Measurements from ENCODE around the gene GABARAP. TPM values are rescaled to one million over a fixed set of nuclear protein-coding genes. Genes with fewer than 3 reads are reported as not detected.

GABARAP gene
- total and polyA plus RNA-seq, 2 experiments from 2014 or later, result 327 to 1,031 TPM

DNA sequence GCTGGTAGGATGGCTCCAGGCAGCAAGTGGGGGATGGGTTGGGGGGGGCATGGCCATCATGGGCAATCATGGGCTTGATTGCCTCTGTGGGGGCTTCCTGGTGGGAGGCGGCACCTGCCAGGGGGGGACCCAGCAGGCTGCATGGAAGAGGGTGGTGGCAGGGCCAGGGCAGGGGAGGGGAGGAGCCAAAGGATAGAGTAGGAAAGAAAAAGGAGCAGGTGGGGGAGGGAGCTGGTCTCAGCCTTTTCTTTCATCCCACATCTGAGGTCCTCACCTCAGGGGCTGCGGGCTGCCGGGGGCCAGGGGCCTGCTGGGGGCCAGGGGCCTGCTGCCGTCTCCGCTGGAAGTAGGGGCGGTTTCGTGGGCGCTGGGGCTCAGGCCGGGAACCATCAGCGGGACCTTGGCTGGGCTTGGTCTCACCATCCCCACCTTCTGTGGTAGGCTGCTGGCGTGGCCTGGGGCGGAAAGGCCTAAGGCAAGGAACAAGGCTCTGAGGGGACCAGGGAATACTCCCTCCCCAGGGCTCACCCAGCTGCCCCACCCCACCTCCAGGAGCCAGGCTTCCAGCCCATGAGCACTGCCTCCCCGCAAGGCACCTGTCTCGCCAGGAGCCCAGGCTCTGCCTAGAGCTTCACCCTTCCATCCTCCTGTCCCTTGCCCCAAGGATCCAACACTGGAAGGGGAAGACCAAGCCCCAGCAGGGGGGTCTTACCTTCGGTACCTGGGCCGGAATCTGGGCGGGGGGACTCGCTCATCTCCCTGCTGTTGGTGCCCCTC is 47.2 kb upstream of the GABARAP start:
- no peaks in the 10 kb centered on the region for H3K79me2 ChIP-seq
- no peak overlapping the region for H3K4me2 ChIP-seq
- no peaks in the 10 kb centered on the region for H3K27me3 ChIP-seq

DNA sequence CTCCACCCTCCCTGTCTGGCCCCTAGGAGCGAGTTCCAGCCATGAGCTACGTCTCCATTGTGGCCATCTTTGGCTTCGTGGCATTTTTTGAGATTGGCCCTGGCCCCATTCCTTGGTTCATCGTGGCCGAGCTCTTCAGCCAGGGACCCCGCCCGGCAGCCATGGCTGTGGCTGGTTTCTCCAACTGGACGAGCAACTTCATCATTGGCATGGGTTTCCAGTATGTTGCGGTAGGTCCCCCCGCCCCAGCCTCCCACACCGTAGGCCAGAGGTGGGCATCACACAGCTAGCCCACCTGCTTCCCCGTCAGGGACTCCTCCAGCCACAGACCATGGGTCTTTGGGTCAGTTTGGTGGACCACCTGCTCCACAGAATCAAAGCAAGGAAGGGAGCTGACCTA is 43.4 kb upstream of the GABARAP start:
- H3K27ac ChIP-seq, result no peak overlapping the region
- 98% methylated on average over 11 of the region's 12 CpGs for WGBS (ENCODE audit: low lambda C conversion rate, missing lambda C conversion rate)
- no peak for DNase-seq (ENCODE audit: low spot score)
- peaks cover 4% of the 10 kb centered on the region for H3K27me3 ChIP-seq
- no peaks in the 10 kb centered on the region for H3K9me2 ChIP-seq (replicated peaks; ENCODE audit: insufficient read depth)
- TF ChIP-seq EZH2 (IDR thresholded peaks at IDR 0.05; ENCODE audit: borderline replicate concordance) (no peak), EZH2phosphoT487 (IDR thresholded peaks at IDR 0.05; ENCODE audit: low read depth, severe bottlenecking, unreplicated experiment) (no peak)
- TF ChIP-seq, protein P1, sequence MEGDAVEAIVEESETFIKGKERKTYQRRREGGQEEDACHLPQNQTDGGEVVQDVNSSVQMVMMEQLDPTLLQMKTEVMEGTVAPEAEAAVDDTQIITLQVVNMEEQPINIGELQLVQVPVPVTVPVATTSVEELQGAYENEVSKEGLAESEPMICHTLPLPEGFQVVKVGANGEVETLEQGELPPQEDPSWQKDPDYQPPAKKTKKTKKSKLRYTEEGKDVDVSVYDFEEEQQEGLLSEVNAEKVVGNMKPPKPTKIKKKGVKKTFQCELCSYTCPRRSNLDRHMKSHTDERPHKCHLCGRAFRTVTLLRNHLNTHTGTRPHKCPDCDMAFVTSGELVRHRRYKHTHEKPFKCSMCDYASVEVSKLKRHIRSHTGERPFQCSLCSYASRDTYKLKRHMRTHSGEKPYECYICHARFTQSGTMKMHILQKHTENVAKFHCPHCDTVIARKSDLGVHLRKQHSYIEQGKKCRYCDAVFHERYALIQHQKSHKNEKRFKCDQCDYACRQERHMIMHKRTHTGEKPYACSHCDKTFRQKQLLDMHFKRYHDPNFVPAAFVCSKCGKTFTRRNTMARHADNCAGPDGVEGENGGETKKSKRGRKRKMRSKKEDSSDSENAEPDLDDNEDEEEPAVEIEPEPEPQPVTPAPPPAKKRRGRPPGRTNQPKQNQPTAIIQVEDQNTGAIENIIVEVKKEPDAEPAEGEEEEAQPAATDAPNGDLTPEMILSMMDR (IDR thresholded peaks at IDR 0.05; ENCODE audit: poor library complexity), result no peak
- no peaks in the 10 kb centered on the region for H4K20me1 ChIP-seq (ENCODE audit: insufficient read depth, poor library complexity, severe bottlenecking)
- no peaks in the 10 kb centered on the region for H3K36me3 ChIP-seq (replicated peaks; ENCODE audit: insufficient read depth, low read depth)
- H3K79me2 ChIP-seq, result no peaks in the 10 kb centered on the region
- no peaks in the 10 kb centered on the region for H3K9me3 ChIP-seq (ENCODE audit: low read depth)
- peaks cover 13% of the 10 kb centered on the region for H3K4me1 ChIP-seq (ENCODE audit: insufficient read depth)
- H3K4me3 ChIP-seq, result no peak overlapping the region
- H3K4me2 ChIP-seq, result no peak overlapping the region
- no peak overlapping the region for H2AFZ ChIP-seq

More for the DNA sequence above, 47.2 kb upstream of the GABARAP start:
- H3K9me2 ChIP-seq (replicated peaks; ENCODE audit: insufficient read depth), result no peaks in the 10 kb centered on the region
- H3K4me1 ChIP-seq (ENCODE audit: insufficient read depth), result peaks cover 19% of the 10 kb centered on the region
- TF ChIP-seq EZH2 (IDR thresholded peaks at IDR 0.05; ENCODE audit: borderline replicate concordance), result no peak
- no peak for TF ChIP-seq EZH2phosphoT487 (IDR thresholded peaks at IDR 0.05; ENCODE audit: low read depth, severe bottlenecking, unreplicated experiment)
- TF ChIP-seq, protein P1 (IDR thresholded peaks at IDR 0.05; ENCODE audit: poor library complexity), result no peak
- H3K36me3 ChIP-seq (replicated peaks; ENCODE audit: insufficient read depth, low read depth), result no peaks in the 10 kb centered on the region
- no peaks in the 10 kb centered on the region for H3K9me3 ChIP-seq (ENCODE audit: low read depth)
- no peak overlapping the region for H3K4me3 ChIP-seq
- no peaks in the 10 kb centered on the region for H4K20me1 ChIP-seq (ENCODE audit: insufficient read depth, poor library complexity, severe bottlenecking)
- 97% methylated on average over 7 of the region's 18 CpGs for WGBS (ENCODE audit: low lambda C conversion rate, missing lambda C conversion rate)
- H3K27ac ChIP-seq, result no peak overlapping the region
- DNase-seq (ENCODE audit: low spot score), result no peak
- H2AFZ ChIP-seq, result no peak overlapping the region

DNA sequence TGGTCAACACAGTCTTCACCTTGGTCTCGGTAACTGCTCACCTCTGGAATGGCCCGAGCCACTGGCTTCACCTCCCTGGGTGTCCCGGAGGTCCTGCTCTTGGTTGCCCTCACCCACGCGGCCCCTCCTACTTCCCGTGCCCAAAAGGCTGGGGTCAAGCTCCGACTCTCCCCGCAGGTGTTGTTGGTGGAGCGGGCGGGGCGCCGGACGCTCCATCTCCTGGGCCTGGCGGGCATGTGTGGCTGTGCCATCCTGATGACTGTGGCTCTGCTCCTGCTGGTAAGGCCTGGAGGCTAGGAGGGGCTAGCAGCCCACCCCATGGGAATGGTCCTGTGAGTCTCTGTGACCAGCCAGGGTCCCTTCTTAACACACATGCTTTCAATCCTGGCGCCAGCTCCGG is 42.7 kb upstream of the GABARAP start:
- Histone ChIP-seq H3K27ac (no peak overlapping the region), H3K4me3 (no peak overlapping the region), H3K9me3 (ENCODE audit: low read depth) (no peaks in the 10 kb centered on the region), H2AFZ (no peak overlapping the region), H3K27me3 (peaks cover 4% of the 10 kb centered on the region), H3K36me3 (replicated peaks; ENCODE audit: insufficient read depth, low read depth) (no peaks in the 10 kb centered on the region), H3K4me2 (no peak overlapping the region), H4K20me1 (ENCODE audit: insufficient read depth, poor library complexity, severe bottlenecking) (no peaks in the 10 kb centered on the region), H3K9me2 (replicated peaks; ENCODE audit: insufficient read depth) (no peaks in the 10 kb centered on the region), H3K4me1 (ENCODE audit: insufficient read depth) (peaks cover 13% of the 10 kb centered on the region), H3K79me2 (no peaks in the 10 kb centered on the region)
- TF ChIP-seq, protein P1 (IDR thresholded peaks at IDR 0.05; ENCODE audit: poor library complexity), result no peak
- no peak for TF ChIP-seq EZH2 (IDR thresholded peaks at IDR 0.05; ENCODE audit: borderline replicate concordance)
- no peak for TF ChIP-seq EZH2phosphoT487 (IDR thresholded peaks at IDR 0.05; ENCODE audit: low read depth, severe bottlenecking, unreplicated experiment)
- WGBS (ENCODE audit: low lambda C conversion rate, missing lambda C conversion rate), result 96% methylated on average over 16 of the region's 16 CpGs
- no peak for DNase-seq (ENCODE audit: low spot score)

All from hepatocyte (in vitro differentiated cells).